ENCODE measurements around the gene TXNRD2.
"Not testable (repeated sequence)": the region's sequence is repeated elsewhere in the genome, so short reads cannot be mapped to it uniquely, and the experiment has no call there.

Gene TXNRD2

GRCh38 chr22:19889951-19890350 lies 51.7 kb downstream of the TXNRD2 start:
- ATAC-seq (no peak), DNase-seq (peak; percentile 53)

DNA sequence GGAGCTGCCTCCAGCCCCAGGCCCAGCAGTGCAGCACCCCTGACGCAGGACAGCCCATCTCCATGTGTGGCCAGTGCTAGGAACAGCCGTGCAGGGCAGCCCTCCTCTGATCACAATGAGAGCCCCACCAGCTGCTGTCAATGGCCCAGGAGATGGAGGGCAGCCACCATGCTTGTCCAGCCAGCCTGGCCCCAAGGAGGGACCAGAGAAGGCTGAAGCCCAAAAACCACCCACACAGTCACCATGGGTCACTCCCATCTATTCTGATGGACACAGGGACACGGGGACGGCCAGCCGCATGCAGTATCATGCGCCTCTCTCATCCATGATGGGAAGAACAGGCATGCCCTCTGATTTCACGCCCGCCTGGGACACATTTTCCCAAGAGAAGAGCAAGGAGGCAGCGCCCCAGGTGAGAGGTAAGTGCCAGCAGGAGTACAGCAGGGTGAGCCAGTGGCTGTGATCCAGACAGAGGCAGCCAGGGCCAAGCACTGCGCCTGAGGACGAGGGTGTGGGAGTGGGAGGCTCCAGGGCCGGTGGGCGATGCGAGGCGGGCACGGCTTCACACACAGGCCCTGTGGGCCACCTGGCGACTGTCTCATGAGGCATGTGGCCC lies 53.4 kb downstream of the TXNRD2 start:
- no peak for DNase-seq
- no peak for ATAC-seq

GRCh38 chr22:19887256-19887985 lies 54.2 kb downstream of the TXNRD2 start:
- no peak for DNase-seq
- no peak for ATAC-seq

DNA sequence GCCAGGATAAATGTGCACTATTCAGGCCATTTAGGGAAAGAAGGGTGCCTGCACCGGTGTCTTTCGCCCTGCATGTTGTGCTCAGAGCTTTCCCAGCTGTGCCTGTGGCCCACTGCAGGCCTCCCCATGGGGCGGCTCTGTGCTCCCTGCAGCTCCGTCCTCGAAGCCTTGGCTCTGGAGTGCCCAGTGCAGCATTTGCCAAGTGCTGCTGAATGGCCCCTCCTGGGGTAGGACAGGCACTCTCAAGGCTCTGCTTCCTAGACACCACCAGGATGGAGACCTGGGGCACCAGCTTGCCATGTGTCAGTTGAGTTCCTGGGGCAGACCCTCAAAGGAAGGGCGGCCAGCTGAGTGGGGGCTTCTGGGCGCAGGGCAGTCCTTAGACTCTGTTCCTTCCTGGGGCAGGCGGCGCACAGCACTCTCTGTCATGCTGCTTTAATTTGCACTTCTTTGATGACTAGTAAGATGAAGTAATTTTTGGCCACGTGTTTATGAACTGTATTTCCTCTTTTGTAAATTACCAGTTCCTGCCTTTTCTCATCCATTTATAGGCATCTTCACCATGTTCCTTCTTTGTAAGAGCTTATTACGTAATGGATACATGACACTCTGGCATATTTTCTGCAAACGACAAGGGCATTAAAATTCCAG lies 54.9 kb downstream of the TXNRD2 start:
- no peak for ATAC-seq

DNA sequence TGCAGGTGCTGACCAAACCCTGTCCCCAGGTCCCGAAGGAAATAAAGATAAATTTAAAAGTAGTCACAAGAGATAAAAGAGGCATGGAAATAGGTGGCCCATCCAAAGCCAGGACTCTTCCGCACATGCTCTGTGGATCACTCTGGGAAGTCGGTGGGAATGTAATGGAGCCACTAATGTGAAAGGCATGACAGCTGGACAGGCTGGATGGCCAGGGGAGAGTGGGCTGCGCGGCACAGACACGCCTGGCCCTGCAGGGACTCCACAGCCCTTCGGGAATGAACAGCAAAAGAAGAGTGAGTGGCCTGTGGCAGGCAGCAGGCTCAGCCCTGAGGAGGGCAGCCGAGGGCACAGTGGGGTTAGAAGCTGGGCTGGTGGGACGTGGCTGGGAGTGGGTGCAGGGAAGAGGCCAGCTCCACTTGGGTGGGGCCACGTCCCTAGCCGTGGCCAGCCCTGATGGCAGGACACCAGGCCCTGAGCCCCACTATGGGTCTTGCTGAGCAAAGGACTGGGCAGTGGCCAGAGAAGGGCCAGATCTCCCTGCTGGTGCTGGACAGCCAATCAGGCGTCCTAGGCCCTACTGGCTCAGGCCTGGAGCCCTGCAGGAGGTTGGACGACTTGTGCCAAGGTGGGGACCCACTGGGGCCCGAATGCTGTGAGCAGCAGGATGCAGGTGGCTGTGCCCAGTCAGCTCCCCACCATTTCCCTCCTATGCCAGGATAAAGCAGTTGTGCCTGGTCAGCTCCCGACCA lies 55.6 kb downstream of the TXNRD2 start:
- DNase-seq, result no peak
- no peak for ATAC-seq

More for the DNA sequence above, 54.9 kb downstream of the TXNRD2 start:
- DNase-seq, result no peak

DNA sequence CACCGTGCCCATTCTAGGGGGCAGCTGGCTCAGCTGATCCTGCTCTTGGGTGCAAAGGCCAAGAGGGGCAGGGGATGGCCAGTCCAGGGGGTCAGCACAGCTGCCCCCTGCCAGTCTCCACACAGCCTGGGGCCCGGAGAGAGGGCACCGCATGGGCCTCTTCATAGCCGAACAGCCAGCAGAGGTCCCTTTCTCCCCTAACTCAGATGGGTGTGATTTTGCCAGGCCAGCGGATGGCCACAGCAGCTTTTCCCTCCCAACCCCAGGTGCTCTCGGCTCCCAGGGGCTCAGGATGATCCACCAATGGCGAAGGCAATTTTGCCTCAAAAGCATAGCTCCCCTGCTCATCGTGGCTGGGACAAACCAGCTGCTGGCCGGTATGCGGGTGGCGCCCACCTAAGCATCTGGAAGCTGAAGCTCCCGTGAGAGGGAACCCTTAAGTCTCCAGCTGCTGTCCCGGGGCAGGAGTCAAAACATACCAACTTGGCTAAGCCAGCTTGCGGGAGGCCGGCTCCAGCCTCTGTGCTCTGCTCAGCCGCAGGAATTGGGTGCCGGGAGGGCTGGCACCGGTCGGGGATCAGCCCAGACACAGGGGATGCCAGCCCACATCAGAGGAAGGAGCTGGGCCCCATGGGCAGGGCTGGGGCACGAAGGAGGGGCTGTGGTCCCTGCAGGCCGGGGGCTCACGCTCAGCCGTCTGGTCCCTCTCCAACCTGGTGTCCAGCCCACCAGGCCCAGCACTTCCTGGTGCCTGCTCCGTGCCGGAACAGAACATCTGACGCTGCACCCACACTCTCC lies 56.5 kb downstream of the TXNRD2 start:
- DNase-seq, result no peak
- no peak for ATAC-seq

- no peak for ATAC-seq
- DNase-seq, result no peak
These were observed 57.3 kb downstream of the TXNRD2 start for GRCh38 chr22:19884161-19884953.

DNA sequence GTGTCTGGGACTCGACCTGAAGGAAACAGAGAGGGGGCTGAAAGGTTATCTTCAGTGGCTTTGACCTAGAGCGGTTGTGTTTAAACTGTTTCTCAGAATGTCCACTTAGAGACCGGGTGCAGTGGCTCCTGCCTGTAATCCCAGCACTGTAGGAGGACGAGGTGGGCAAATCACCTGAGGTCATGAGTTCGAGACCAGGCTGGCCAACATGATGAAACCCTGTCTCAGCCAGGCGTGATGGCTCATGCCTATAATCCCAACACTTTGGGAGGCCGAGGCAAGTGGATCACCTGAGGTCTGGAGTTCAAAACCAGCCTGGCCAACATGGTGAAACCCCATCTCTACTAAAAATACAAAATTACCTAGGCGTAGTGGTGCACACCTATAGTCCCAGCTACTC lies 58.2 kb downstream of the TXNRD2 start:
- ATAC-seq, DNase-seq: not testable (repeated sequence)

GRCh38 chr22:19882446-19883381 lies 58.9 kb downstream of the TXNRD2 start:
- ATAC-seq (no peak), DNase-seq (no peak)

DNA sequence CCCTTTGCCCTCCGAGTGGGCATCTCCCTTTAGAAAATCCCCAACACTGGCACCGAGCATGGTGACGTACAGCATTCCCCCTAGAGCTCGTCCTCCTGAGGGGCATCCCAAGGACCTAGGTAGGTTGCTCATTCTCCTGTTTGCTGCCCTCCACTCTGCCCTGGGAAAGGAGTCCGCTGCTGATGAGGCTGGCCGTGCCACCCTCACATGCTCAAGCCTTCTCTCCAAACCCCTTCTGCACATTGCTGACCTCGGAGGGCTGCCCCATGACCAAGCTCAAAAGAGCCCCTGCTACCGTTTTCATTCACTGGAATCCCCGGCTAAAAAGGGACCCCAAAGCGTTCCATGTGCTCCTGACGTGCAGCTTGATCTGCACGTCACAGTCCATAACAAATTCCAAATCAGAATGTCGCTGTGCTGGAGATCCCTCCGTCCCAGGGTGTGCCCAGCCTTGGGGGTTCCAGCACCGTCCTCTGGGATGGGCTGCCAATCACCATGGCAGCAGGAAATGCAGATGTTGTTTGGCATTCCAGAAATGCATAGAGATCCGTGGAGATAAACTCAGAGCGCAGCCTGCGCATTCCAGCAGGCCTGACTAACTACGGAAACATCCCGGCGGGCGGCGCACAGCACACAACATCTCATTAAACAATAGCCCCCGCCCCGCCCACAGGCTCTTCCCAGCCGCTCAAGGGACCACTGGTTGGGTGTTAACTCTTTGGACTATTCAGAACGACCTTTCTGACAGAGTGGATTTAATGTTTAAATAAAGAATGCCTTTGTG lies 60.6 kb downstream of the TXNRD2 start:
- DNase-seq (no peak), ATAC-seq (no peak)

GRCh38 chr22:19879992-19880785 lies 61.4 kb downstream of the TXNRD2 start:
- no peak for ATAC-seq

DNA sequence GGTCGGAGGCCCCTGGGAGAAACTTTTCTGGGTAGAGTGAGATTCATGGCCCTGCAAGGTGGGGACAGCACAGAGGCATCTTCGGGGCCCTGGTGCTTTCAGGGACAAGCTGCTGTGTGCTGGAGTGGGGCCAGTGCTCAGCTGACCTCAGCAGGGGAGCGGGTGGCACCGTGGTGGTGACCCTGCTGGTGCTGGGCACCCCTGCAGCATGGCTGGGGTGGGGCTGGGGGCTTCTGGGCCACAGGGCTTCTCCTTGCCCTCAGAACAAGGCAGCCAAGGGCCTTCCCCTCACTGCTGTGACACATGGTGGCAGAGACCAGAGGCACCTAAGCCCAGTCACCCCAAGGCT lies 62.0 kb downstream of the TXNRD2 start:
- ATAC-seq, result no peak
- no peak for DNase-seq

More at GRCh38 chr22:19879992-19880785, 61.4 kb downstream of the TXNRD2 start:
- DNase-seq, result no peak

GRCh38 chr22:19879246-19879570 lies 62.4 kb downstream of the TXNRD2 start:
- no peak for DNase-seq
- no peak for ATAC-seq

- DNase-seq, result no peak
- no peak for ATAC-seq
These were observed 63.0 kb downstream of the TXNRD2 start for GRCh38 chr22:19878461-19879245.

GRCh38 chr22:19877626-19878339 lies 63.8 kb downstream of the TXNRD2 start:
- DNase-seq (no peak), ATAC-seq (no peak)

- no peak for DNase-seq
- no peak for ATAC-seq
These were observed 64.5 kb downstream of the TXNRD2 start for GRCh38 chr22:19876941-19877625.
